Measurements from ENCODE around the gene RFPL4AL1.
"Not testable (repeated sequence)": the region's sequence is repeated elsewhere in the genome, so short reads cannot be mapped to it uniquely, and the experiment has no call there.

The RFPL4AL1 gene

GRCh38 chr19:55768818-55769217 lies at the start of gene RFPL4AL1:
RFPL4AL1 (plus strand) TSS chr19:55769118; CDS start chr19:55771805, 2,687 bp downstream.
- DNase-seq (ENCODE audit: low spot score): not testable (repeated sequence)

DNA sequence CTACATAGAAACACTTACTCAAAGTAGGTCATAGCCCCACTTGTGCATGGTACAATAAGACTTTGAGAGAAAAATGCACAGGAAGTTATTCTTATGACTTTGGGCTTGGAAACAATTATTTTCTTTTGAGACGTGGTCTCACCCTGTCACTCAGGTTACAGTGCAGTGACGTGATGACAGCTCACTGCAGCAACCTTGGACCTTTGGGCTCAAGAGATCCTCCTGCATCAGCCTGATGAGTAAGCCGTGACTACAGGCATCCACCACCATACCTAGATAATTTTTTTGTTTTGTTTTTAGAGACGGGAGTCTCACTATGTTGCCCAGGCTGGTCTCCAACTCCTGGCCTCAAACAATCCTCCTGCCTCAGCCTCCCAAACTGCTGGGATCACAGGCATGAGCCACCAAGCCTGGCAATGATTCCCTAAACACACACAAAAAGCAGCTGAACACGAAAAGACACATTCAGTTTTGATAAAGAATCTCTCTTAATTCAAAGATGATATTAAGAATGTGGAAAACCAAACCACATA lies 48.6 kb upstream of the RFPL4AL1 start:
- DNase-seq (ENCODE audit: low spot score): no peak

DNA sequence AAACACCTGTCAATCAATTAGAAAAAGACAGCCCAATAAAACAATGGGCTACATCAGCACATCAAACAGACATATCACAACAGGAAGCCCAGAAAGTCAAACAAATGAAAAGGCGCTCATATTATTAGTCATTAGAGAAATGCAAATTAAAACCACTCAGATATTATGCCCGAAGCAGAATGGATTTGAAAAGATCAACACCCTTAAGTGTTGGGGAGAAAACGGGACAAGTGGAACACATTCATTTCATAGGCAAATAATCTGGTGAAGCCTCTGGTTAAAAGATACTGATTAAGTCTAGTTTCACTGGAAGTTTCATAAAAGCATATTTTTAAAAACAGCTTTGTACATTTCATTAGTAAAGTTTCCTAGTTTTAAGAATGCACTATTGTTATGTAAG lies 48.1 kb upstream of the RFPL4AL1 start:
- DNase-seq (ENCODE audit: low spot score): no peak

DNA sequence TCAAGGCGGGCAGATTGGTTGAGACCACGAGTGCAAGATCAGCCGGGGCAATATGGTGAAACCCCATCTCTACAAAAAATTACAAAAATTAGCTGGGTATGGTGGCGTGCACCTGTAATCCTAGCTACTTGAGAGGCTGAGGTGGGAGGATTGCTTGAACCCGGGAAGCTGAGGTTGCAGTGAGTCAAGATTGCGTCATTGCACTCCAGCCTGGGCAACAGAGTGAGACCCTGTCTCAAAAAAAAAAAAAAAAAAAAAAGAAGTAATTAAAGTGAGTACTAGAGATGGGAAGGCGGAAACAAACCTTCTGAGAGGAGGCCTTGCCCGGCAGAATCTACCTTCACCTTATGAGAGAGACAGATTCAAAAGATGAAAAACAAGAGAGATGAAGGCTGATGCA lies 45.4 kb upstream of the RFPL4AL1 start:
- no peak for DNase-seq (ENCODE audit: low spot score)

- not testable (repeated sequence) for DNase-seq (ENCODE audit: low spot score)
Measured at GRCh38 chr19:55730378-55730777, 38.5 kb upstream of the RFPL4AL1 start.

DNA sequence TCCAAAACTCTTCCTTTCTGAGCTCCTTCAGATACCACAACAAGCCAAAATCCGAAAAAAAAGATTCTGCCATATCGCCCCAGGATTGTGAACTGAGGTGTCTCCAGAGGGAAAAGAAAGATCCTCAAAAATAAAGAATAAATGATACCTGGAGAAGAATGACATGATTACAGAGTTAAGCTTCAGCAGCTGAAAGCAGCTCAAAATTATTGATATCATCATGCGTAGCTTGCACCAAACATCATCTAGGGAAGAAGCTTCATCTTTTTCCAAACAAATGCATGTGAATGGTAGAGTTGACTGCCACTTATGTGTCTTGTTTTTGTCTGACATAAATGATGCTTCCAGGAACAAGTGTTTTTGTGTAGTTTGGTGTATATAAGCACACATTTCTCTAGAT lies 30.6 kb upstream of the RFPL4AL1 start, which contains the start of gene NLRP9:
NLRP9 (minus strand) TSS at position 101 of the 400 bp plus-strand sequence; CDS start at position 73, 28 bp downstream.
- DNase-seq (ENCODE audit: low spot score): no peak

DNA sequence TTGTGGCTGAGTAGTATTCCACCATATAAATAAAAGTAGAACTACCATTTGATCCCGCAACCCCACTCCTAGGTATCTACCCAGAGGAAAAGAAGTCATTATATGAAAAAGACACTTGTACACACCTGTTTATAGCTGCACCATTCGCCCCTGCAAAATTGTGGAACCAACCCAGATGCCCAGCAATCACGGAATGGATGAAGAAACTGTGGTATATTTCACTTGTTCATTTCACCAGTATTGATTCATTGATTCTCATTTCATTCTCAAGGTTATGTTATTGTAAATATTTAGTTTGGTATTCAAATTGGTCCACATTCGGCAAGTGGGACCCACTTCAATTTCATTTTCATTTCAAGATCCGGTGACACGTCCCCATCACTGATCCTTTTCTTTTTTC lies 18.2 kb upstream of the RFPL4AL1 start:
- DNase-seq (ENCODE audit: low spot score): no peak

- no peak for DNase-seq (ENCODE audit: low spot score)
Measured at GRCh38 chr19:55753401-55753800, 15.5 kb upstream of the RFPL4AL1 start.

DNA sequence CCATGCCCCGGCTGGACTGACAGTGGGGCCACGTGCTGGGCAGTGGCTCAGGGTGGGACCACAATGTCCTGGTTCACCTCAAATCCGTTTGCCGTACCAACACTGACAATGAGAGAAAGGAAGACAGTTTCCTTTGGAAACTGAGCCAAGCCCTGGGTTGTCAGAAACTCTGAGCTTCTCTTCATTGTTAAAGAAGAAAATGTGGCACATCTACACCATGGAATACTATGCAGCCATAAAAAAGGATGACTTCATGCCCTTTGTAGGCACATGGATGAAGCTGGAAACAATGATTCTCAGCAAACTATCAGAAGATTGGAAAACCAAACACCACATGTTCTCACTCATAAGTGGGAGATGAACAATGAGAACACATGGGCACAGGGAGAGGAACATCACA lies 12.1 kb upstream of the RFPL4AL1 start:
- DNase-seq (ENCODE audit: low spot score): not testable (repeated sequence)

DNA sequence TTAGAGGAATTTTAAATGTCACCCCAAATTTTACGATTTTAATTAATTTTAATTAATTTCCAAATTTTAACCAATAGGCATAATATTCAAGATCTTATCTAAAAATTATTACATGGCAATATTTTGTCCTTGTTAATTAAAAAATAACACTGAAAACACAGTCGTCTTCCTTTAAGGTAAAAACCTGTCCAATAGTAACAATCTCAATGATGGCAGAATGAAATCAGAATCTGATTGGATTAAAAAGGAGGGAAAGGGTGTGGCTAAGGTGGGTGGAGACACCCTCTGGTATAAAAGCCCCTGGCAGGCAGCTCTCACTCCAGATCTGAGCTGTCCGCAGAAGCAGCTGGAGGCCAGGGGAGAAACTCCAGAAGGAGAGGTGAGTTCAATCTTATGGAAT lies 10.1 kb upstream of the RFPL4AL1 start, which contains the start of gene RFPL4A:
RFPL4A (plus strand) TSS at position 301 of the 400 bp plus-strand sequence. CDS start 2,704 bp downstream, outside the sequence.
- DNase-seq (ENCODE audit: low spot score): not testable (repeated sequence)

GRCh38 chr19:55766466-55766865 lies 2.5 kb upstream of the RFPL4AL1 start:
- no peak for DNase-seq (ENCODE audit: low spot score)

DNA sequence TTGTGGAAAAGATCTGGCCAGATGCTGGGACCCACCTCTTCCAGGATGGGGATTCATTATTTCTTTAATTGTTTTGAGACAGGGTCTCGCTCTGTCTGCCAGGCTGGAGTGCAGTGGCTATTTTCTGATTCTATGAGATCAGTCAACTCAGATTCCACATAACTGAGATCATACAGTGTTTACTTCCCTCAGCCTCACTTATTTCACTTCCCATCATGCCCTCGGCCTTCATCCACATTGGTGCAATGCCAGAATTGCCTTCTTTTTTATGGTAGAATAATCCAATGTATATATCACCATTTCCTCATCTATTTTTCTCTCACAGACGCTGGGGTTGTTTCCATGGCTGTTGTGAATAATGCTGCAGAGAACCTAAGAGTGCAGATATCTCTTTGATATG lies 714 bp downstream of the RFPL4AL1 start:
- not testable (repeated sequence) for DNase-seq (ENCODE audit: low spot score)

GRCh38 chr19:55777528-55777927 lies 8.6 kb downstream of the RFPL4AL1 start:
- peak; percentile 78 for DNase-seq (ENCODE audit: low spot score)

GRCh38 chr19:55778331-55778730 lies 9.4 kb downstream of the RFPL4AL1 start:
- no peak for DNase-seq (ENCODE audit: low spot score)

GRCh38 chr19:55781112-55781511 lies 12.2 kb downstream of the RFPL4AL1 start:
- DNase-seq (ENCODE audit: low spot score): no peak

DNA sequence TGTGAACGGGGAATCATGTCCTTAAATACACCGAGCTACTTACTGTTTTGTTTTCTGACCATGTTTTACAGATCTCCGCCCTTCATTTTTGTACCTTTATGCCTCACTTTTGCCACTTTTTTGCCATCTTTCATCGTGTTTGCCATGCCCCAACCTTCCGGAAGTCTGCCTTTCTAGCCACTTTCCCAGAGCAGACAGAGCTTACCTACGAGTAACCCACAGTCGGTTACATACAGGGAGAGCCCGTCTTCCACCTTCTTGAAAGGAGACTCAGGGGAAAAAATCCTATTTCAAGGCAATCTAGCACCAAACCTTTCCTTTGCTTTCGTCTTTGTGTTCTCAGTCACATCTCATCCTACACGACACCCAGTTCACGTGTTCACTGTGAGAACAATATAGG lies 26.1 kb downstream of the RFPL4AL1 start:
- DNase-seq (ENCODE audit: low spot score): no peak

- DNase-seq (ENCODE audit: low spot score): no peak
Measured at GRCh38 chr19:55801416-55801815, 32.5 kb downstream of the RFPL4AL1 start.

- DNase-seq (ENCODE audit: low spot score): no peak
Measured at GRCh38 chr19:55802281-55802680, 33.4 kb downstream of the RFPL4AL1 start.

- DNase-seq (ENCODE audit: low spot score): peak; percentile 90
Measured at GRCh38 chr19:55809381-55810058, 40.6 kb downstream of the RFPL4AL1 start.

DNA sequence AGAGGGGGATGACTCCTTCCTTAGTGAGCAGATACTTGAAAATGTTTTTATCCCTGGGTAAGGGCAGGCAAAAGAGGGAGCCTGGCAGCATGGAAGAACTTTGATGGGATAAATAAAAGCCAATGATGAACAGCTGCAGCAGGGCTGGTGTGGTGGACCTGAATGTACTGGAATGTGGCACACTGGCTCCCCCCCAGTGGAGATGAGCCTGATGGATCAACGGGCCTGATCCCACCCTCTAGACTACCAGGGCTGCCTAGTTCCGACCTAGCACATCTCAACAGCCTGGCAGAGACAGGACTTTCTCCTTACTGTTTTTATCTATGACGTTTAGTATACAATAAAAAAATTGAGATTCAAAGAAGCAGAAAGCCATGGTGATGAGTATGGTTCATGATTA lies 42.4 kb downstream of the RFPL4AL1 start:
- no peak for DNase-seq (ENCODE audit: low spot score)

DNA sequence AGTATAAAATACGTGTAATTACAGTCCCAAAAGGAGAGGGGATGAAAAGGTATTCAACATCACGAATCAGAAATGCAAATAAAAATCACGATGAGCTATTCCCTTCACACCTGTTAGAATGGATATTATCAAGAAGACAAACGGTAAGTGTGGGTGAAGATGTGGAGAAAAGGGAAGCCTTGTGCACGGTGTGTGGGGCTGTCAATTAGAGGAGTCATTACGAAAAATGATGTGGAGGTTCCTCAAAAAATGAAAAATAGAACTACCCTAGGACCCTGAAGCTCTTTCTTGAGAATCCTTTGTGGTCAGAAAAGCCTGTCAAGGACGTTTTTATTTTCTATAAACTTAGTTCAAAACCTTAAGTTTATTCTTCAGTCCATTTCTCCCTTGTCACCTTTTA lies 43.5 kb downstream of the RFPL4AL1 start:
- DNase-seq (ENCODE audit: low spot score): no peak

- no peak for DNase-seq (ENCODE audit: low spot score)
Measured at GRCh38 chr19:55813906-55814305, 45.0 kb downstream of the RFPL4AL1 start.

- DNase-seq (ENCODE audit: low spot score): no peak
Measured at GRCh38 chr19:55820037-55820436, 51.1 kb downstream of the RFPL4AL1 start.
